ENCODE measurements around the gene FSD1L. TPM values are rescaled to one million over a fixed set of nuclear protein-coding genes. Genes with fewer than 3 reads are reported as not detected.
A peak's percentile ranks its signal among the peaks of the same experiment; 100 is the strongest.
"Not testable (repeated sequence)": the region's sequence is repeated elsewhere in the genome, so short reads cannot be mapped to it uniquely, and the experiment has no call there.

FSD1L gene
- polyA plus RNA-seq, 3 donors, result 0.96 to 3.2 (median 1.5) TPM

DNA sequence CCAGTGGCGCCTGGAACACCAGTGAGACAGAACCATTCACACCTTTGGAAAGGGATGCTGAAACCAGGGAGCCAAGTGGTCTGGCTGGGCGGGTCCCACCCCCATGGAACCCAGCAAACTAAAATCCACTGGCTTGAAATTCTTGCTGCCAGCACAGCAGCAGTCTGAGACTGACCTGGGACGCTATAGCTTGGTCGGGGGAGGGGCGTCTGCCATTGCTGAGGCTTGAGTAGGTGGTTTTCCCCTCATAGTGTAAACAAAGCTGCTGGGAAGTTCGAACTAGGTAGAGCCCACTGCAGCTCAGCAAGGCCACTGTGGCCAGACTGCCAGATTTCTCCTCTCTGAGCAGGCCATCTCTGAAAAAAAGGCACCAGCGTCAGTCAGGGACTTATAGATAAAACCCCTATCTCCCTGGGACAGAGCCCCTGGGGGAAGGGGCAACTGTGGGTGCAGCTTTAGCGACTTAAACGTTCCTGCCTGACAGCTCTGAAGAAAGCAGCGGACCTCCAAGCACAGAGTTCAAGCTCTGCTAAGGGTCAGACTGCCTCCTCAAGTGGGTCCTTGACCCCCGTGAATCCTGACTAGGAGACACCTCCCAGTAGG lies 68.1 kb downstream of the FSD1L start:
- Mint-ChIP-seq H3K4me3 (no peak overlapping the region), H3K4me1 (peaks cover 7% of the 10 kb centered on the region), H3K9me3 (peaks cover 0 to 21% (median 10%) of the 10 kb centered on the region in 7 donors), H3K27me3 (ENCODE audit: low read depth in 3 of 3) (peaks cover 0 to 1% (median 0%) of the 10 kb centered on the region in 3 donors), H3K36me3 (peaks cover 17 to 23% of the 10 kb centered on the region in 2 donors), H3K27ac (no peak overlapping the region)
- H3K4me1 ChIP-seq (ENCODE audit: control insufficient read depth in 1 of 2, insufficient read depth in 2 of 2, low read length in 2 of 2), result no peaks in the 10 kb centered on the region
- no peak overlapping the region for H3K27ac ChIP-seq (ENCODE audit: low read depth in 1 of 2, low read length in 2 of 2)
- H3K9ac ChIP-seq (ENCODE audit: insufficient read depth, low read length, poor library complexity, severe bottlenecking), result no peak overlapping the region
- peaks cover 0 to 6% of the 10 kb centered on the region in 2 donors for H3K9me3 ChIP-seq (replicated peaks in 1 of 2; ENCODE audit: control insufficient read depth in 1 of 2, insufficient read depth in 1 of 2, low read length in 2 of 2)
- 94% methylated on average over 6 of the region's 11 CpGs for WGBS (ENCODE audit: insufficient coverage)
- no peak overlapping the region for H3K4me2 ChIP-seq (replicated peaks; ENCODE audit: extremely low read depth, low read length, poor library complexity, severe bottlenecking)
- H2AFZ ChIP-seq (ENCODE audit: insufficient read depth, low read depth, low read length, poor library complexity, severe bottlenecking), result no peak overlapping the region
- H3K27me3 ChIP-seq (ENCODE audit: control insufficient read depth in 2 of 2, insufficient read depth in 2 of 2, low read length in 2 of 2), result no peaks in the 10 kb centered on the region
- no peaks in the 10 kb centered on the region for H3K79me2 ChIP-seq (ENCODE audit: insufficient read depth, low read length)
- no peak for DNase-seq
- H3K4me3 ChIP-seq (replicated peaks in 1 of 3; ENCODE audit: low read depth in 2 of 3, low read length in 3 of 3), result no peak overlapping the region
- peaks cover 0 to 16% of the 10 kb centered on the region in 2 donors for H3K36me3 ChIP-seq (replicated peaks in 1 of 2; ENCODE audit: control insufficient read depth in 1 of 2, insufficient read depth in 2 of 2, low read length in 2 of 2)
- intact Hi-C loops (cut with micrococcal nuclease), result no loop called here
- H4K20me1 ChIP-seq (ENCODE audit: insufficient read depth, low read length), result no peaks in the 10 kb centered on the region
- TF ChIP-seq, protein P1, sequence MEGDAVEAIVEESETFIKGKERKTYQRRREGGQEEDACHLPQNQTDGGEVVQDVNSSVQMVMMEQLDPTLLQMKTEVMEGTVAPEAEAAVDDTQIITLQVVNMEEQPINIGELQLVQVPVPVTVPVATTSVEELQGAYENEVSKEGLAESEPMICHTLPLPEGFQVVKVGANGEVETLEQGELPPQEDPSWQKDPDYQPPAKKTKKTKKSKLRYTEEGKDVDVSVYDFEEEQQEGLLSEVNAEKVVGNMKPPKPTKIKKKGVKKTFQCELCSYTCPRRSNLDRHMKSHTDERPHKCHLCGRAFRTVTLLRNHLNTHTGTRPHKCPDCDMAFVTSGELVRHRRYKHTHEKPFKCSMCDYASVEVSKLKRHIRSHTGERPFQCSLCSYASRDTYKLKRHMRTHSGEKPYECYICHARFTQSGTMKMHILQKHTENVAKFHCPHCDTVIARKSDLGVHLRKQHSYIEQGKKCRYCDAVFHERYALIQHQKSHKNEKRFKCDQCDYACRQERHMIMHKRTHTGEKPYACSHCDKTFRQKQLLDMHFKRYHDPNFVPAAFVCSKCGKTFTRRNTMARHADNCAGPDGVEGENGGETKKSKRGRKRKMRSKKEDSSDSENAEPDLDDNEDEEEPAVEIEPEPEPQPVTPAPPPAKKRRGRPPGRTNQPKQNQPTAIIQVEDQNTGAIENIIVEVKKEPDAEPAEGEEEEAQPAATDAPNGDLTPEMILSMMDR (IDR thresholded peaks at IDR 0.05), result no peak

DNA sequence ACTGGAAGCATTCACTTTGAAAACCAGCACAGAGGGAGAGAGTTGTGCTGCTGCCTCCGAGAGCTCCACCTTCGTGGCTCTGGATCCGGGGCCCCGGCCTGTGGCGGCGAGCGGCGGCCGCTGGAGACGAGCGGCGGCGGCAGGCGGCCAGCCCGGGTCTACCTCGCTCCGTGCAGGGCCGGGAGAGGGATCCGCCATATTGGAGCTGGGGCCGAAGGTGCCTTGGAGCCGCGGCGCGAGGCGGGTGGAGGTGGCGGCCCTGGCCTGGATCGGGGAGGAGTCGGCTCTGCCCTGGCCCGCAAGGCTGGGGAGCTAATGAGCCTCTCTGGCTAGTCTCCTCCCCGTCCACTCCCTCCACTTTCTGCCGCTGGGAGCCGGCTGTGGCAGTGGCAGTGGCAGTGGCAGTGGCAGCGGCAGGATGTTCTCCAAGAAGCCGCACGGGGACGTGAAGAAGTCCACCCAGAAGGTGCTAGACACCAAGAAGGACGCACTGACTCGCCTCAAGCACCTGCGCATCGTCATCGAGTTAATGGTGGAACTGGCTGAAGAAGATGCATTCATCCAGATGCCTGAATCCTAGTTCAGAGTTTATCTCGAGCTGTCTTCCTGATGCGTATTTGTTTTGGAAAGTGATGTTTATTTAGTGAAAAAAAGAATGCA lies 72.0 kb downstream of the FSD1L start:
- Mint-ChIP-seq H3K9me3 (peaks cover 0 to 21% (median 10%) of the 10 kb centered on the region in 7 donors), H3K27ac (peak overlapping the region in 1 of 7 donors; percentile 26), H3K36me3 (peaks cover 13 to 20% of the 10 kb centered on the region in 2 donors)
- H3K9ac ChIP-seq (ENCODE audit: insufficient read depth, low read length, poor library complexity, severe bottlenecking); H3K4me1 Mint-ChIP-seq; H3K4me2 ChIP-seq (replicated peaks; ENCODE audit: extremely low read depth, low read length, poor library complexity, severe bottlenecking); H3K27me3 ChIP-seq (ENCODE audit: control insufficient read depth in 2 of 2, insufficient read depth in 2 of 2, low read length in 2 of 2); H3K27ac ChIP-seq (ENCODE audit: low read depth in 1 of 2, low read length in 2 of 2); H3K4me1 ChIP-seq (ENCODE audit: control insufficient read depth in 1 of 2, insufficient read depth in 2 of 2, low read length in 2 of 2); H3K4me3 Mint-ChIP-seq; intact Hi-C loops (cut with micrococcal nuclease); H3K9me3 ChIP-seq (replicated peaks in 1 of 2; ENCODE audit: control insufficient read depth in 1 of 2, insufficient read depth in 1 of 2, low read length in 2 of 2); H2AFZ ChIP-seq (ENCODE audit: insufficient read depth, low read depth, low read length, poor library complexity, severe bottlenecking); H4K20me1 ChIP-seq (ENCODE audit: insufficient read depth, low read length); H3K79me2 ChIP-seq (ENCODE audit: insufficient read depth, low read length); H3K27me3 Mint-ChIP-seq (ENCODE audit: low read depth in 3 of 3): not testable (repeated sequence)
- H3K4me3 ChIP-seq (replicated peaks in 1 of 3; ENCODE audit: low read depth in 2 of 3, low read length in 3 of 3), result peak overlapping the region in 2 of 3 experiments; percentile 26 to 38
- peaks cover 0 to 14% of the 10 kb centered on the region in 2 donors for H3K36me3 ChIP-seq (replicated peaks in 1 of 2; ENCODE audit: control insufficient read depth in 1 of 2, insufficient read depth in 2 of 2, low read length in 2 of 2)
- DNase-seq, result peak in 1 of 3 donors; percentile 10
- WGBS (ENCODE audit: insufficient coverage), result 98% methylated on average over 13 of the region's 43 CpGs

DNA sequence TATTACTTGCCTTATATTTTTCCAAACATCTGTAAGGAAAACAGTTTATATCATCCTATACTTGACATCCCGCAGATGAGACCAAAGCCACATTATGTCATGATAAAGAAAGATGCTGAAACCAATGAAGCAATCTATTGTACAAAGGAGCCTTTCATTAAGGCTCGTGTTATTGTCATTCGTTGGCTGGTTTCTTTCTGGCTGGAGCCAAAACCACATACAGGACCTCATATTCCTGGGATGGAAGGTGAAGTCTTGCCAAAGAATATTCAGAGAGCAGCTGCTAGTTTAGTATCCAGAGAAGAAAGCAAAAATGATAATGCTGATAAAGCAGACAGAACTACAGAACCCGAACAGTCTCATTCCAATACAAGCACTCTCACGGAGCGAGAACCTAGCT lies 73.2 kb downstream of the FSD1L start:
- no CpG with 5 or more reads among the region's 6 CpGs for WGBS (ENCODE audit: insufficient coverage)
- intact Hi-C loops (cut with micrococcal nuclease); H3K4me3 Mint-ChIP-seq; H3K36me3 ChIP-seq (replicated peaks in 1 of 2; ENCODE audit: control insufficient read depth in 1 of 2, insufficient read depth in 2 of 2, low read length in 2 of 2); H3K27me3 Mint-ChIP-seq (ENCODE audit: low read depth in 3 of 3); H3K27me3 ChIP-seq (ENCODE audit: control insufficient read depth in 2 of 2, insufficient read depth in 2 of 2, low read length in 2 of 2); H3K4me3 ChIP-seq (replicated peaks in 1 of 3; ENCODE audit: low read depth in 2 of 3, low read length in 3 of 3); H2AFZ ChIP-seq (ENCODE audit: insufficient read depth, low read depth, low read length, poor library complexity, severe bottlenecking); DNase-seq; H3K9ac ChIP-seq (ENCODE audit: insufficient read depth, low read length, poor library complexity, severe bottlenecking); H3K4me1 Mint-ChIP-seq; H4K20me1 ChIP-seq (ENCODE audit: insufficient read depth, low read length); H3K4me2 ChIP-seq (replicated peaks; ENCODE audit: extremely low read depth, low read length, poor library complexity, severe bottlenecking); H3K27ac ChIP-seq (ENCODE audit: low read depth in 1 of 2, low read length in 2 of 2); H3K9me3 ChIP-seq (replicated peaks in 1 of 2; ENCODE audit: control insufficient read depth in 1 of 2, insufficient read depth in 1 of 2, low read length in 2 of 2); H3K4me1 ChIP-seq (ENCODE audit: control insufficient read depth in 1 of 2, insufficient read depth in 2 of 2, low read length in 2 of 2); H3K27ac Mint-ChIP-seq; H3K79me2 ChIP-seq (ENCODE audit: insufficient read depth, low read length): not testable (repeated sequence)
- Mint-ChIP-seq H3K9me3 (peaks cover 0 to 21% (median 8%) of the 10 kb centered on the region in 7 donors), H3K36me3 (peaks cover 7 to 12% of the 10 kb centered on the region in 2 donors)
